Measurements from ENCODE around the gene KRT81. TPM values are rescaled to one million over a fixed set of nuclear protein-coding genes. Genes with fewer than 3 reads are reported as not detected.
"Not testable (repeated sequence)": the region's sequence is repeated elsewhere in the genome, so short reads cannot be mapped to it uniquely, and the experiment has no call there.

KRT81 gene
- total and polyA plus RNA-seq, 4 donors, result 0.45 to 2.9 TPM; not detected in 2

DNA sequence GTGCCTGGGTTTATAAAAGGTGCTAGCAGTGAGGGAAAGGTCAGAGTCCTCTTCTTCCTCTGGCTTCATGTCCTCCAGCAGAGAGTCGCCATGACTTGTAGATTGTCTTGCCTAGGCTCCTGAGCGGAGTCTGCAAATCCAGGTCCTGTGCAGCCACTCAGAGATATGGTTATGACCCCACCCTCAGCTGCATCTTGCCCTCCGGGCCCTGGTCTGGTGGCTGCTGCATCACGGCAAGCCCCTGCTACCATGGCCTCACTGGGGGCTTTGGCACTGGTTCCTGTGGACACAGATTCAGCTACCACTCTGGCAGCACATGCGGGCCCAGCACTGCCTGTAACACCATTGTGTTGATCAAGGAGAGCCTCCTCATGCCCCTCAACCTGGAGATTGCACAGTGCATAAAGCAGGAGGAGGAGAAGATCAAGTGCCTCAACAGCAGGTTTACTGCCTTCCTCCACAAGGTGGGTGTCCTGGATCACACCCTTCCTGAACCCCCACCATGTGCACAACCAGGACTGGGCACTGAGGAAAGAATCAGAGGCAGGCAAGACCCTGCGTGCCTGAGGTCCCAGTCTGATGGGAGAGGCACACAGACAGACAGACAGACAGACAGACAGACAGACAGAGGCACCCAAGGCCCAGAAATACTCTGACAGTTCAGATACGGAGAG, 27.4 kb downstream of the KRT81 start:
- H3K27ac ChIP-seq (ENCODE audit: low read depth in 1 of 2, low read length in 2 of 2), result no peak overlapping the region
- H3K36me3 ChIP-seq (ENCODE audit: control insufficient read depth in 1 of 2, insufficient read depth in 2 of 2, low read length in 1 of 2), result no peaks in the 10 kb centered on the region
- DNase-seq (peak in 1 of 2 donors; percentile 53), ATAC-seq (ENCODE audit: low FRiP score) (no peak)
- no peaks in the 10 kb centered on the region for H3K9me3 ChIP-seq (ENCODE audit: control insufficient read depth, low read length)
- H3K27me3 ChIP-seq (ENCODE audit: control insufficient read depth in 1 of 2, insufficient read depth in 2 of 2, low read length in 1 of 2), result no peaks in the 10 kb centered on the region
- 89 to 92% methylated on average over 7 of the region's 7 CpGs for WGBS, 2 donors
- H3K4me1 ChIP-seq (ENCODE audit: control insufficient read depth in 1 of 2, insufficient read depth in 2 of 2, low read length in 2 of 2), result no peaks in the 10 kb centered on the region
- no peak overlapping the region for H3K4me3 ChIP-seq (ENCODE audit: low read length in 2 of 2)
- intact Hi-C loops (cut with DNase I), result no loop called here

DNA sequence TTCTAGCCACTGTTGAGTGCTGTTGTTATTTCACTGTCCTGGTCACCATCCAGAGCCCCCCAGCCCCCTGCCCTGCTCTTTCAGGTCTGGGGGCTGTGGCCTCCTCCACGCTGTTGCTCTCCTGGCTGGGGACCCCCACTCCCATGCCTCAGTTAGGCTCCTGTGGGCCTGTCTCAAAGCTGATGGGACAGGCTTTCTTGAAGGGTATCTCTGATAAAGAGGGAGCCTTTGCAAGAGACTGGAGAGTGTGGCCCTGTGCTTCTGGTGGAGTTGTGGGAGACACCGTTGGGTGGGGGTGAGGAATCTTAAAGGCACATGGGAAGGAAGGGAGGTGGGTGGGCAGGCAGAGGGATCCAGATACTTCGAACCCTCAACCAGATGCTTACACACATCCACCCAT, 29.0 kb downstream of the KRT81 start:
- intact Hi-C loops (cut with DNase I), result no loop called here
- Histone ChIP-seq H3K36me3 (ENCODE audit: control insufficient read depth in 1 of 2, insufficient read depth in 2 of 2, low read length in 1 of 2) (no peaks in the 10 kb centered on the region), H3K4me3 (ENCODE audit: low read length in 2 of 2) (no peak overlapping the region), H3K27ac (ENCODE audit: low read depth in 1 of 2, low read length in 2 of 2) (no peak overlapping the region), H3K4me1 (ENCODE audit: control insufficient read depth in 1 of 2, insufficient read depth in 2 of 2, low read length in 2 of 2) (no peaks in the 10 kb centered on the region), H3K9me3 (ENCODE audit: control insufficient read depth, low read length) (no peaks in the 10 kb centered on the region), H3K27me3 (ENCODE audit: control insufficient read depth in 1 of 2, insufficient read depth in 2 of 2, low read length in 1 of 2) (no peaks in the 10 kb centered on the region)
- DNase-seq (peak in 1 of 2 donors; percentile 46), ATAC-seq (ENCODE audit: low FRiP score) (no peak)
- WGBS, 2 donors, result 87 to 93% methylated on average over 3 of the region's 3 CpGs

DNA sequence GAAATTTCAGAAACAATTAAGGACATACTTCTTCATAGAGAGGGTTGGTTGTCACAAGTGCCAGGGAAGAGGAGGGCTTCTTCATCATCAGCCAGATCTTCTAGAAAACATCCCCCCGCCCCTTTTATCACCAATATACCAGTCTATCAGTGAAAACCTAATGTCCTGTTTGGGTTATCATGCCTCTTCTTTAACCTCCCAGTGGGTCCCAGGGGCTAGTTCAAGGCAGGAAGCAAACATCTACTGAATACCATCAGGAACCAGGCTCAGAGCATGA, 30.2 kb downstream of the KRT81 start:
- 80 to 92% methylated on average over 1 of the region's 1 CpG for WGBS, 2 donors
- DNase-seq (no peak), ATAC-seq (ENCODE audit: low FRiP score) (no peak)
- Histone ChIP-seq H3K4me3 (ENCODE audit: low read length in 2 of 2) (no peak overlapping the region), H3K4me1 (ENCODE audit: control insufficient read depth in 1 of 2, insufficient read depth in 2 of 2, low read length in 2 of 2) (no peaks in the 10 kb centered on the region), H3K36me3 (ENCODE audit: control insufficient read depth in 1 of 2, insufficient read depth in 2 of 2, low read length in 1 of 2) (no peaks in the 10 kb centered on the region), H3K9me3 (ENCODE audit: control insufficient read depth, low read length) (no peaks in the 10 kb centered on the region), H3K27me3 (ENCODE audit: control insufficient read depth in 1 of 2, insufficient read depth in 2 of 2, low read length in 1 of 2) (no peaks in the 10 kb centered on the region), H3K27ac (ENCODE audit: low read depth in 1 of 2, low read length in 2 of 2) (no peak overlapping the region)
- intact Hi-C loops (cut with DNase I), result no loop called here

DNA sequence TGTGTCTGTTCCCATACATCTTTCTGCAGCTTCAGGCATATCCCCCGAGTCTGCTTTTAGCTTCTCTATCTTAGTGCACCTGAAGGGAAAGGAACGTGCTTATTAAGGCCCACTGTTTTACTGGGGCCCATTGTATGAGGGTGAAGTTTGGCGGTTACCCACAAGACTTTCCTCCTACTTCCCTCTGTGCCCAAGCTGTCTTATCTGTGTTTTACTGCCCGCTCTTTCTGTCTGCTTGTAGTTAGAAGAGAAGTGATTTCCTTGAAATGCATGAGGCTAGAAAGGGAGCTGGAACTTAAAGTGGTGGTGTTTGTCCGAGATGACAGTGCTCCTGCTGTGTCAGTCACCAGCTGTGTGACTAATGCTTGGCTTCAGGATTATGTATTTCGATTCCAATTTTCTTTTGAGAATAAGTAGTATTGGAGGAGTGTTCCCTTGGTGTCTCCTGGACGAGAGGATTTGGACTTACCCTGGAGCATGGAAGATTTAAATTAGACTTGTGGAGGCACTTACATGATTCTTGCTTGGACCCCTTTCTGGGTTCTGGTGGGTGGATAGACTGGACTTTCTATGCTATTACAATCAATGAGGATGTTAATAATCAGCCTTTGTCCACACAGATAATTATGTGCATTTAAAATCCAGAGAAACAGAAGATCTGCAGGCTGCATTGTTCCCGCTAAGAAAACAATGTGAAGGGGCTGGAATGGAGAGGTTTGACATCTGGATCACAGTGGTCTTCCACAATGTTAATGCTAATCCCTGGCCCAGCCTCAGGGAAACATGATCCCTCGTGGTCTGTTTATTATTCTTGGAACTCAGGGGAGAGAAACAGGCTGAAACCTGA, 30.8 kb downstream of the KRT81 start:
- Histone ChIP-seq H3K27ac (ENCODE audit: low read depth in 1 of 2, low read length in 2 of 2) (no peak overlapping the region), H3K27me3 (ENCODE audit: control insufficient read depth in 1 of 2, insufficient read depth in 2 of 2, low read length in 1 of 2) (no peaks in the 10 kb centered on the region), H3K4me3 (ENCODE audit: low read length in 2 of 2) (no peak overlapping the region), H3K9me3 (ENCODE audit: control insufficient read depth, low read length) (no peaks in the 10 kb centered on the region), H3K36me3 (ENCODE audit: control insufficient read depth in 1 of 2, insufficient read depth in 2 of 2, low read length in 1 of 2) (no peaks in the 10 kb centered on the region), H3K4me1 (ENCODE audit: control insufficient read depth in 1 of 2, insufficient read depth in 2 of 2, low read length in 2 of 2) (no peaks in the 10 kb centered on the region)
- DNase-seq (peak in 1 of 2 donors; percentile 2), ATAC-seq (ENCODE audit: low FRiP score) (no peak)
- intact Hi-C loops (cut with DNase I), result no loop called here
- 72 to 75% methylated on average over 9 of the region's 9 CpGs for WGBS, 2 donors

DNA sequence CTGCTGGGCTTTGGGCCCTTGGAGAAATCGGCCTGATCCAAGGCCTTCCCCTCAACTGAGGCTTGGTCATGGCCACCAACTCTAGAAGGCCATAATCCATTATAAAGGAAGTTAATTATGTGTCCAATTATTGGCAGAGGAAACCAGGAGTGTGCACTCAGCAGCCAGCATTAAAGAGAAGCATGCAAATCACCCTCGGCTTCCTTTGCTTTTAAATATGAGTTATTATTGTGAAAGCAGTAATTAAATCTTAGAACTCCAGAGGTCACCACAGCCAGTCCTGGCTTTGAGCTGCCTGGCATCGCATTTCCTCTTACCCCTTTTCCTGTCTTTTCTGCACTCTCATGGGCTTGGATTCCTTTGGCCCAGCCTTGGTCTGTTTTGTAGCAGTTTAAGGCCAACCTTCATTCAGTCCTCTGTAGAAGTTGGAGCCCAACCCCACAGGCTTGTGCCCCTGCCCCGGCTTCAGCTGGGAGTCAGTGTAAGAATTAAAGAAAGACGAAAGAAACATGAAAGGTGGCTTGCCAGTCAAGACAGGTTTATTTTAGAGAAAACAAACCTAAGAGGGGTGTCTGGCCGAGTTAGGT, 31.6 kb downstream of the KRT81 start:
- 78 to 83% methylated on average over 6 of the region's 6 CpGs for WGBS, 2 donors
- Histone ChIP-seq H3K27ac (ENCODE audit: low read depth in 1 of 2, low read length in 2 of 2) (no peak overlapping the region), H3K27me3 (ENCODE audit: control insufficient read depth in 1 of 2, insufficient read depth in 2 of 2, low read length in 1 of 2) (no peaks in the 10 kb centered on the region), H3K36me3 (ENCODE audit: control insufficient read depth in 1 of 2, insufficient read depth in 2 of 2, low read length in 1 of 2) (no peaks in the 10 kb centered on the region), H3K9me3 (ENCODE audit: control insufficient read depth, low read length) (no peaks in the 10 kb centered on the region), H3K4me1 (ENCODE audit: control insufficient read depth in 1 of 2, insufficient read depth in 2 of 2, low read length in 2 of 2) (no peaks in the 10 kb centered on the region), H3K4me3 (ENCODE audit: low read length in 2 of 2) (no peak overlapping the region)
- DNase-seq (peak in 1 of 2 donors; percentile 45), ATAC-seq (ENCODE audit: low FRiP score) (no peak)
- intact Hi-C loops (cut with DNase I), result no loop called here

DNA sequence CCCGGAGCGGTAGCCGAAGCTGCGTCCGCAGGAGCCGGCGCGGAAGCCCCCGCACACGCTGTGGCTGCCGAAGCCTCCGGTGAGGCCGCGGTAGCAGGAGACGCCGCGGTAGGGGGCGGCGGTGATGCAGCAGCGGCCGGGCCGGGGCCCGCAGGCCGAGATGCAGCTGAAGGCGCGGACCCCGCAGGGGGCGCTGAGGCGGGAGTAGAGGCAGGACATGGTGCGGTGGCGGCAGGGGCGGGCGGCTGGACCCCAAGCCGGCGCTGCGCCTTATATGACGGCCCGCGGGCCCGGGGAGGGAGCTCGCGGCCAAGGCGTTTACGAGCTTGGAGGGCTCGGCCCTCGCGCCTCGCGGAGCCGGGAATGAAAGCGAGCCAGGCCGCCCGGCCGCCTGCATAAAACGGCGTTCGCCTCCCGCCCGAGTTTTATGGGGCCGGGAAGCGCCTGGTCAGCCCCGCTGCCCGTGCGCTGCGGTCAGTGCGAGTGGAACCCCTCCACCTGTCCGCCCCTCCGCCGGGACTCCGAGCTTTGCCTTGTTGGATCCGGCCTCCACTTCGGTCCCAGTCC, 32.9 kb downstream of the KRT81 start:
- H3K27me3 ChIP-seq (ENCODE audit: control insufficient read depth in 1 of 2, insufficient read depth in 2 of 2, low read length in 1 of 2), result no peaks in the 10 kb centered on the region
- no peak overlapping the region for H3K27ac ChIP-seq (ENCODE audit: low read depth in 1 of 2, low read length in 2 of 2)
- H3K4me1 ChIP-seq (ENCODE audit: control insufficient read depth in 1 of 2, insufficient read depth in 2 of 2, low read length in 2 of 2), result no peaks in the 10 kb centered on the region
- ATAC-seq (ENCODE audit: low FRiP score) (peak; percentile 13), DNase-seq (peak in 1 of 2 donors; percentile 84)
- H3K9me3 ChIP-seq (ENCODE audit: control insufficient read depth, low read length), result no peaks in the 10 kb centered on the region
- H3K4me3 ChIP-seq (ENCODE audit: low read length in 2 of 2), result no peak overlapping the region
- 3 to 6% methylated on average over 37 to 72 of the region's 72 CpGs for WGBS, 2 donors
- intact Hi-C loops (cut with DNase I), result no loop called here
- H3K36me3 ChIP-seq (ENCODE audit: control insufficient read depth in 1 of 2, insufficient read depth in 2 of 2, low read length in 1 of 2), result no peaks in the 10 kb centered on the region

DNA sequence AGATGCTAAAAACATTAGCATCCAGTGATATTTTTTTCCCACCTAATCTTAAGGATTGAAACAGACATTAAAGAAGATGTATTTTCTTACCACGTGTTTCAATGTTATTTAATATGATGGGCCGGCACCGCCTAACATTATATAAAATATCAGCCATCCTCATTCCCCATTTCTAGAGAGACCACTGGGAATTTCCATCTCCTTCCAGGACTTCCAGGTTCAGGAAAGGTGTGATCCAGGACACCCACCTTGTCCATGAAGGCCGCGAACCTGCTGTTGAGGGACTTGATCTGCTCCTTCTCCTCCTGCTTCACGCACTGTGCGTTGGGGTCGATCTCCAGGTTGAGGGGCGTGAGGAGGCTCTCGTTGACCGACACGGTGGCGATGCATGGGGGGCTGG, 33.4 kb downstream of the KRT81 start:
- intact Hi-C loops (cut with DNase I); H3K4me1 ChIP-seq (ENCODE audit: control insufficient read depth in 1 of 2, insufficient read depth in 2 of 2, low read length in 2 of 2); H3K4me3 ChIP-seq (ENCODE audit: low read length in 2 of 2); ATAC-seq (ENCODE audit: low FRiP score); H3K27me3 ChIP-seq (ENCODE audit: control insufficient read depth in 1 of 2, insufficient read depth in 2 of 2, low read length in 1 of 2); H3K27ac ChIP-seq (ENCODE audit: low read depth in 1 of 2, low read length in 2 of 2); H3K9me3 ChIP-seq (ENCODE audit: control insufficient read depth, low read length); H3K36me3 ChIP-seq (ENCODE audit: control insufficient read depth in 1 of 2, insufficient read depth in 2 of 2, low read length in 1 of 2); DNase-seq: not testable (repeated sequence)
- 50 to 59% methylated on average over 12 to 13 of the region's 13 CpGs for WGBS, 2 donors

DNA sequence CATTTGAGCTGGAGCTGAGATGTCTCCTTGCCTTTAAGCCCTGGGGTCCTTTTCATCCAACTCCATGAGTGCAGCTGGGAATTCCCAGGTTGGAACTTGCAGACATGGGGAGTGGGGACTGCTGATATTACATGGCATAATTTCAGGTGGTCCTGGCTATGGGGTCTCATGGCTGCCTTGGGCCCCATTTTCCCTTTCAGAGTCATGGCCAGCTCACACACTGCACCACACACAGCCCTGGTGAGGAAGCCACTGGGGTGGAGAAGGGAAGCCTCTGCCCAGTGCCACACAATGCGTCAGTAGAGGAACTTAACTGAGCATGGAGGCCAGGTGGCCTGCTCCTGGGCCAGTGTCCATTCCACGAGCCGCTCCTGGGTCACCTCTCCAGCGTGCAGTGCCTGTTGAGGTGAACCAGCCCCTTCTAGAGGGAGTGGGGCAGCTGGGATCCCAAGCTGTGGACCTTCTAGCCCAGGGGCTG, 34.2 kb downstream of the KRT81 start:
- no peaks in the 10 kb centered on the region for H3K9me3 ChIP-seq (ENCODE audit: control insufficient read depth, low read length)
- no peaks in the 10 kb centered on the region for H3K27me3 ChIP-seq (ENCODE audit: control insufficient read depth in 1 of 2, insufficient read depth in 2 of 2, low read length in 1 of 2)
- H3K4me3 ChIP-seq (ENCODE audit: low read length in 2 of 2), result no peak overlapping the region
- WGBS, 2 donors, result 96 to 100% methylated on average over 4 of the region's 4 CpGs
- DNase-seq (peak in 1 of 2 donors; percentile 53), ATAC-seq (ENCODE audit: low FRiP score) (no peak)
- H3K36me3 ChIP-seq (ENCODE audit: control insufficient read depth in 1 of 2, insufficient read depth in 2 of 2, low read length in 1 of 2), result no peaks in the 10 kb centered on the region
- H3K27ac ChIP-seq (ENCODE audit: low read depth in 1 of 2, low read length in 2 of 2), result no peak overlapping the region
- no peaks in the 10 kb centered on the region for H3K4me1 ChIP-seq (ENCODE audit: control insufficient read depth in 1 of 2, insufficient read depth in 2 of 2, low read length in 2 of 2)
- intact Hi-C loops (cut with DNase I), result no loop called here

All from aorta (tissue), 5 donors.